HFF-Myc (cell line): ENCODE measurements around the gene SRSF9.
A peak's percentile ranks its signal among the peaks of the same experiment; 100 is the strongest.
"Not testable (repeated sequence)": the region's sequence is repeated elsewhere in the genome, so short reads cannot be mapped to it uniquely, and the experiment has no call there.

Experiments used
- DNase-seq: peaks from one replicate; pipeline ENCODE4 v3.0.0-alpha.2; 2011; ENCODE audit warnings: low read depth; ENCODE audit errors: extremely low read depth
- H3K4me3 ChIP-seq: replicated peaks from 2 replicates; pipeline ENCODE4 v1.5.1; 2011; ENCODE audit warnings: low read depth, mild to moderate bottlenecking, control low read depth, low read length
- TF ChIP-seq, protein P1 (sequence below): IDR thresholded peaks from 2 replicates; pipeline ENCODE4 v1.5.1; 2012; ENCODE audit warnings: mild to moderate bottlenecking, low read depth, low read length, control low read depth; ENCODE audit errors: missing control alignments

Gene SRSF9

GRCh38 chr12:120469450-120470149, at the start of gene SRSF9:
TSS of gene SRSF9 (minus strand) at chr12:120469748. CDS start at chr12:120469609, 139 bp downstream.
- TF ChIP-seq, protein P1, sequence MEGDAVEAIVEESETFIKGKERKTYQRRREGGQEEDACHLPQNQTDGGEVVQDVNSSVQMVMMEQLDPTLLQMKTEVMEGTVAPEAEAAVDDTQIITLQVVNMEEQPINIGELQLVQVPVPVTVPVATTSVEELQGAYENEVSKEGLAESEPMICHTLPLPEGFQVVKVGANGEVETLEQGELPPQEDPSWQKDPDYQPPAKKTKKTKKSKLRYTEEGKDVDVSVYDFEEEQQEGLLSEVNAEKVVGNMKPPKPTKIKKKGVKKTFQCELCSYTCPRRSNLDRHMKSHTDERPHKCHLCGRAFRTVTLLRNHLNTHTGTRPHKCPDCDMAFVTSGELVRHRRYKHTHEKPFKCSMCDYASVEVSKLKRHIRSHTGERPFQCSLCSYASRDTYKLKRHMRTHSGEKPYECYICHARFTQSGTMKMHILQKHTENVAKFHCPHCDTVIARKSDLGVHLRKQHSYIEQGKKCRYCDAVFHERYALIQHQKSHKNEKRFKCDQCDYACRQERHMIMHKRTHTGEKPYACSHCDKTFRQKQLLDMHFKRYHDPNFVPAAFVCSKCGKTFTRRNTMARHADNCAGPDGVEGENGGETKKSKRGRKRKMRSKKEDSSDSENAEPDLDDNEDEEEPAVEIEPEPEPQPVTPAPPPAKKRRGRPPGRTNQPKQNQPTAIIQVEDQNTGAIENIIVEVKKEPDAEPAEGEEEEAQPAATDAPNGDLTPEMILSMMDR = peak; percentile 93
- peak; percentile 85 for DNase-seq
- peak within 1 kb of the TSS; percentile 79 for H3K4me3 ChIP-seq

GRCh38 chr12:120519324-120519723, 49.8 kb upstream of the SRSF9 start:
- not testable (repeated sequence) for H3K4me3 ChIP-seq, DNase-seq

GRCh38 chr12:120515496-120515895, 45.9 kb upstream of the SRSF9 start:
- DNase-seq = no peak
- H3K4me3 ChIP-seq = no peak overlapping the region
- TF ChIP-seq, protein P1 = no peak

DNA sequence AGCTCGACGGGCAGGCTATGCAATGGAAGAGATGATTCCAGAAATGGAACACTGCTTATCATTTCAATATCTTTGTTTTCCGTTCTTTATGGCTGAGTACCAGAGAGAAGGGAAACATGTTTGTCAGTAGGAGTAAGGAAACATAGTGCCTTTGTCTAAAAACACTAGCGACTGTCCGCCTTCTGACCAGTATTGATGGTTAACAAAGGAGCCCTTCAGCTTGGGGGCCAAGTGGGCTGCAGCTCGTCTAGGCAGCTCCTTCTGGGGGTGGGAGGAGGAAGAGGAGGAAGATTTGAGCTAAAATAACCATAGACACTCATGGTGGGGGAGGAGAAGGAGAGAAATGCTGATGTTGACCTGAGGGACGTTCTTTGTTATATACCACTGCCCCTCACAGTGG, 44.5 kb upstream of the SRSF9 start:
- H3K4me3 ChIP-seq = no peak overlapping the region
- DNase-seq = no peak
- TF ChIP-seq, protein P1 = no peak

DNA sequence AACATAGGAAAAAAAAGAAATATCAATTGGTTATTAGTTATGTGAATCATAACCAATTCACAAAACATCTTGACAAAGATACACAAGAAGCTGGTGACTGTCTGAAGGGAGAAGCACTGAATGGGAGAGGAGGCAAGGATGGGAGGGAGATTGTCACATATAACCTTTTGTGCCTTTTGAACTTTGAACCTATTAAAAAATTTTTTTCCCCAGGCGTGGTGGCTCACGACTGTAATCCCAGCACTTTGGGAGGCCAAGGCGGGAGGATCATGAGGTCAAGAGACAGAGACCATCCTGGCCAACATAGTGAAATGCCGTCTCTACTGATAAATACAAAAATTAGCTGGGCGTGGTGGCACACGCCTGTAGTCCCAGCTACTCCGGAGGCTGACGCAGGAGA, 39.0 kb upstream of the SRSF9 start:
- no peak overlapping the region for H3K4me3 ChIP-seq
- TF ChIP-seq, protein P1 = no peak
- no peak for DNase-seq

DNA sequence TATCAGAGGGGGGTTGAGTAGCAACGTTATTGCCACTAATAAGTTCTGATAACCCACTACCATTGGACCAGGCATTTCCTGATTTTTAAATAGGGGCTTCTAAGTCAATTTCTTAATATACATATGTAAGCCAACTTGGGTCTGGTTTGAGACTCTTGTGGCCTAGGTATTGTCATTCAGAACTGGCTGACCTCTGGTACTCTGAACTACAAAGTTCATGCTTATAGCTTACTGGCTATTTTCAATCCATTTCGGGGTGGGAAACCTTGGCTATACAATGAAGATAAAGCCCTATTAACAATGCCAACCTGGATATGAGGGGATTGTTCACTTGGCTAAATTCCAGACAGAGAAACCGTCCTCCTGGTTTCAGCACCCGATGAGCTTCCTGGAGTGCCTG, 35.0 kb upstream of the SRSF9 start:
- no peak overlapping the region for H3K4me3 ChIP-seq
- TF ChIP-seq, protein P1 = no peak
- no peak for DNase-seq

GRCh38 chr12:120500581-120500980, 31.0 kb upstream of the SRSF9 start:
- DNase-seq = no peak
- TF ChIP-seq, protein P1 = no peak
- H3K4me3 ChIP-seq = no peak overlapping the region
